ENCODE results near the gene CHAF1B.

The CHAF1B gene

DNA sequence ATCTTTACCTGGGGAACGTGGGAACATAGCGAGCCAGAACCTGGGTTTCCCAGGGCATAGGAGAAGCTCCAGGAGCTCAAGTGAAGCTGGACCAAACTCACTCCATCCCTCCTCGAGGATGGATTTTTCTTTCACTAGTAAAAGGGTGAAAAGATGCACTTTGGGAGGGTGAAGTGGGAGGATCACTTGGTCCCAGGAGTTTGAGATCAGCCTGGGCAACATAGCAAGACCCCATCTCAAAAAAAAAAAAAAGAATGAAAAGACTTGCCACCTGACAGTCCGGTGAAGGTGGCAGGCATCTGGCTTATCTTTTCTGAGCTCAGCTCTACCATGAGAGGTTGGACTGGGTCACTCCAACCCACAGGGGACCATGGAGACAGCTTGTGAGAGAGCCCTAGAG, 42.3 kb downstream of the CHAF1B start:
- no peak overlapping the region for H3K27ac Mint-ChIP-seq
- no peak for DNase-seq
- CTCF ChIA-PET, result no interaction called here
- no peak overlapping the region for H3K4me3 Mint-ChIP-seq
- peaks cover 44% of the 10 kb centered on the region for H3K27me3 Mint-ChIP-seq
- no peaks in the 10 kb centered on the region for H3K9me3 Mint-ChIP-seq
- H3K4me1 Mint-ChIP-seq, result peaks cover 42% of the 10 kb centered on the region
- H3K36me3 Mint-ChIP-seq, result peaks cover 5% of the 10 kb centered on the region

DNA sequence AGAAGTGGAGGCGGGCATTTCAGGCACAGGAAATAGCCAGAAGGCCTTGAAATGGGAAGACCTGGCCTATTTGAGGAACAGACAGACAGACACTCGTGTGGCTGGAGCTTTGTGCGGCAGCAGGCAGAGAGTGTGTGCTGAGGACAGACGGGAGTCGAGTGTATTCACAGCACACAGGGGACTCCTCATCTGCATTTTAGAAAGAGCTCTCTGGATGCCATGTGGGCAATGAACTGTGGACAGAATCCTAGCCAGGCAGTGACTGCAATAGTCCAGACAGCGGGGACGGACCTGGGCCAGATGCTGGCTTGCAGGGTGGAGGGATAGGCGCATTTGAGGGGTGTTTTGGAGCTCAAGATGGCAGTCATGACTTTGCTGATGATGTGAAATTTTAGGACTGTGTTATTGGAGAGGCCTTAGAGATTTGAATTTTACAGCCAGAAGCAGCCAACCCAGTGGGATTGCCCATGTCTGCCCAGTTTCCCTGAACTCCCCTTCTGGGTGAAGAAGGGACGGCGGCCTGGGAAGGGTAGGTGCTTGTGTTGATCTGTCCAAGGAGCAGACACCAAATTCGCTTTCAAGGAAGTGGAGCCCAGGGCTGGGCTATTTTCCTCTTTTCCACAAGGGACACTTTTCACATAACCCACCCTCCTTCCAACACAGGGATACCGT, 43.7 kb downstream of the CHAF1B start:
- Mint-ChIP-seq H3K27me3 (peaks cover 48% of the 10 kb centered on the region), H3K27ac (peak overlapping the region; percentile 67), H3K36me3 (no peaks in the 10 kb centered on the region), H3K4me3 (no peak overlapping the region), H3K9me3 (no peaks in the 10 kb centered on the region), H3K4me1 (peaks cover 28% of the 10 kb centered on the region)
- CTCF ChIA-PET, result interaction anchor here (1.0 kb wide), 1 partner anchor 9 kb away, joined by 3 read pairs; no protein-coding TSS in a partner anchor
- DNase-seq, result no peak

DNA sequence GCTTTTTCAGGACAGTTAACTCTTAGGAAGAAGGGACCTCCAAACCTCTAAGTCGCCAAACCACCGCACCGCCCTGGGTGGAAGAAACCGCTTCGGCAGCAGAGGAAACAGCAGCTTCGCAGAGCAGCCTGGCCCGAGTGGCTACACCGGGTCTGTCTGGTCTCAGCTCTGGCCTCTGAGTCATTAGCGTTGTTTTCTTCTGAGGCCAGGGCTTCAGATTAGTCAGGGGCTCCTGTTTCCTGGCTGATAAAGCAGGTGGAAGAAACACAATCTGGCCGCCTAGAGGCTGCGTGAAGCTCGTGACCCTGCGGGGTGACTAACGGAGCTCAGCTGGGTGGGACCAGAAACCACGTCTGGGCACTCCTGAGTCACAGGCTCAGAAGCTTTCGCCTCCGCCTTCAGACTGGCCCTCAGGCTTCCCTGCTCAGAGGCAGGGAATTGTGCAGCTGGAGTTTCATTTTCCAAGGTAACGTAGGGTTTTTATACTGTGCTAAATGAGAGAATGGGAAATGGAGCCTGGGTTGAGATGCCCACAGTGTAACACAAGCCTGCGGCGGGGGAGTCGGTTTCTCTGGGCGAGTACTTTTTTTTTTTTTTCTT, 44.9 kb downstream of the CHAF1B start:
- Mint-ChIP-seq H3K36me3 (no peaks in the 10 kb centered on the region), H3K4me1 (peaks cover 22% of the 10 kb centered on the region), H3K4me3 (peak overlapping the region; percentile 64), H3K27me3 (peaks cover 48% of the 10 kb centered on the region), H3K9me3 (no peaks in the 10 kb centered on the region), H3K27ac (peak overlapping the region; percentile 79)
- CTCF ChIA-PET, result interaction anchor here (1.5 kb wide), 1 partner anchor 11 kb away, joined by 3 read pairs; no protein-coding TSS in a partner anchor
- peak; percentile 76 for DNase-seq

DNA sequence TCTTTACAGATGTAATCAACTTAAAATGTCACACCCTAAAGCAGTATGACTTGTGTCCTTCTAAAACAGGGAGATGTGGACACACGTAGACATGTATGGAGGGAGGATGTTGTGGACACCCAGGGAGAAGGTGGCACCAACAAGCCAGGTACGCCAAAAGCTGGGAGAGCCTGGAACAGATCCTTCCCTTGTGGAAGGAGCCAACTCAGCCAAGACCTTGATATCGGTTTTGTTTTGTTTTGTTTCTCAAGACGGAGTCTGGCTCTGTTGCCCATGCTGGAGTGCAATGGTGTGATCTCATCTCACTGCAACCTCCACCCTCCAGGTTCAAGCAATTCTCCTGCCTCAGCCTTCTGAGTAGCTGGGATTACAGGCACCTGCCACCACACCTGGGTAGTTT, 45.6 kb downstream of the CHAF1B start:
- no peak overlapping the region for H3K27ac Mint-ChIP-seq
- peak overlapping the region; percentile 64 for H3K4me3 Mint-ChIP-seq
- CTCF ChIA-PET, result interaction anchor here (1.5 kb wide), 1 partner anchor 11 kb away, joined by 3 read pairs; no protein-coding TSS in a partner anchor
- peaks cover 22% of the 10 kb centered on the region for H3K4me1 Mint-ChIP-seq
- no peak for DNase-seq
- no peaks in the 10 kb centered on the region for H3K36me3 Mint-ChIP-seq
- H3K9me3 Mint-ChIP-seq, result no peaks in the 10 kb centered on the region
- H3K27me3 Mint-ChIP-seq, result peaks cover 48% of the 10 kb centered on the region

DNA sequence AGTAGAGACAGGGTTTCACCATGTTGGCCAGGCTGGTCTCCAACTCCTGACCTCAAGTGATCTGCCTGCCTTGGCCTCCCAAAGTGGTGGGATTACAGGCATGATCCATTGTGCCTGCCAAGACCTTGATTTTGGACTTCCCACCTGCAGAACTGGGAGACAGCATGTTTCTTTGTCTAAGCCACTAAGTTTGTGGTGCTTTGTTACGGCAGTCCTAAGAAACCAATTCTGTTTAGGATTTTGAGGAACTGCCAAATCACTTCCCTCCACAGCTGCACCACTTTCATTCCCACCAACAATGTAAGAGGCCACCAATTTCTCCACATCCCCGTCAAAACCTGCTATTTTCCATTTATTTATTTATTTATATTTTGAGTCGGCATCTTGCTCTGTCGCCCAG, 46.1 kb downstream of the CHAF1B start:
- Mint-ChIP-seq H3K4me1 (peaks cover 22% of the 10 kb centered on the region), H3K9me3 (no peaks in the 10 kb centered on the region), H3K36me3 (no peaks in the 10 kb centered on the region), H3K4me3 (no peak overlapping the region), H3K27me3 (peaks cover 48% of the 10 kb centered on the region), H3K27ac (no peak overlapping the region)
- CTCF ChIA-PET, result interaction anchor here (1.5 kb wide), 1 partner anchor 12 kb away, joined by 3 read pairs; no protein-coding TSS in a partner anchor
- DNase-seq, result no peak

DNA sequence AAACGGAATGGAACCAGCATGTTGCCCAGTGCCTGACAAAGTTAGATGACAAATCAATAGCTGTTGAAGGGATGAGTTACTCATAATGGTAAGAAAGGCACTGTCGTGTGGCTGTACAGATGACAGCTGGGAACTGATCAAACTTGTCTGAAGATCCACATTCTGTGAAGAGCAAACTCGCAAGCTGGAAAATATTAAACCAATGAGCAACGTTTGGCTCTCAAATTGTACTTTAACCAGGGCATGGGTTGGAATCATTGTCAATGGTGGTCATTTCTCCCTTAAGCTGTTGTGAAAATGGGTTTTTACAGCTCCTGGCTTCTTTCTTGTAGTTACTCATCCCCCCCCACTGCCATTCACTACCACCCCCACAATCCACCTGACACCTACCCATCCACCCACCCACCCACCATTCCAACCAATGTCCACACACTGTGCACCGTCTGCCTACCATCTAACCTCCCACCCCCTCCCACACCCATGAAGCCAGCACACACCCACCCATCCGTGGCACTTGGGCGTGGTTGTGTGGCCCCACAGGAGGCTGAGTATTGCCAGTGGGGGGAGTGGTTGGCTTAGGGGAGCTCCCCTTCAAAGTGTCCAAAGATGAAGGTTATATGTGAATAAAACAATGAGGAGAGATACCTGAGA, 48.0 kb downstream of the CHAF1B start:
- H3K4me3 Mint-ChIP-seq, result no peak overlapping the region
- no peak for DNase-seq
- no peaks in the 10 kb centered on the region for H3K9me3 Mint-ChIP-seq
- H3K36me3 Mint-ChIP-seq, result no peaks in the 10 kb centered on the region
- H3K27me3 Mint-ChIP-seq, result peaks cover 49% of the 10 kb centered on the region
- CTCF ChIA-PET, result no interaction called here
- H3K27ac Mint-ChIP-seq, result no peak overlapping the region
- H3K4me1 Mint-ChIP-seq, result peaks cover 22% of the 10 kb centered on the region

DNA sequence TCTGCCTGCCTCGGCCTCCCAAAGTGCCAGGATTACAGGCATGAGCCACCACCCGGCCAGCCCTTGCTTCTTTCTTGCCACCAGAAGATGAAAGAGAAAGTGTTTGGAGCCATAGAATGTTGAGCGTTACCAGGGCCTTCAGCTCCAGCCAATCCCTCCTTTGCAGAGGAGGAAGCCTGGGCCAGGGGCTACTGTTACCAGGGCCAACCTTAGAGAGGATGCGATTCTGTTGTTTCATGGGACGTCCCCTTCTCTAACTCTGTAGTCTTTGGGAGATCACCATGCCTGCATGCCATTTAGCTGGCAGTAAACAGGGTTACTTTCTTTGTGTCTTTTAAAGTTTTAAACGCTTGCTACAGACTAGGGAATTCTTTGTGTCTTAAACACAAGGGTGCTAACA, 49.0 kb downstream of the CHAF1B start:
- Mint-ChIP-seq H3K27ac (no peak overlapping the region), H3K4me3 (no peak overlapping the region), H3K36me3 (no peaks in the 10 kb centered on the region), H3K27me3 (peaks cover 42% of the 10 kb centered on the region), H3K4me1 (peaks cover 16% of the 10 kb centered on the region), H3K9me3 (no peaks in the 10 kb centered on the region)
- no peak for DNase-seq
- CTCF ChIA-PET, result no interaction called here

DNA sequence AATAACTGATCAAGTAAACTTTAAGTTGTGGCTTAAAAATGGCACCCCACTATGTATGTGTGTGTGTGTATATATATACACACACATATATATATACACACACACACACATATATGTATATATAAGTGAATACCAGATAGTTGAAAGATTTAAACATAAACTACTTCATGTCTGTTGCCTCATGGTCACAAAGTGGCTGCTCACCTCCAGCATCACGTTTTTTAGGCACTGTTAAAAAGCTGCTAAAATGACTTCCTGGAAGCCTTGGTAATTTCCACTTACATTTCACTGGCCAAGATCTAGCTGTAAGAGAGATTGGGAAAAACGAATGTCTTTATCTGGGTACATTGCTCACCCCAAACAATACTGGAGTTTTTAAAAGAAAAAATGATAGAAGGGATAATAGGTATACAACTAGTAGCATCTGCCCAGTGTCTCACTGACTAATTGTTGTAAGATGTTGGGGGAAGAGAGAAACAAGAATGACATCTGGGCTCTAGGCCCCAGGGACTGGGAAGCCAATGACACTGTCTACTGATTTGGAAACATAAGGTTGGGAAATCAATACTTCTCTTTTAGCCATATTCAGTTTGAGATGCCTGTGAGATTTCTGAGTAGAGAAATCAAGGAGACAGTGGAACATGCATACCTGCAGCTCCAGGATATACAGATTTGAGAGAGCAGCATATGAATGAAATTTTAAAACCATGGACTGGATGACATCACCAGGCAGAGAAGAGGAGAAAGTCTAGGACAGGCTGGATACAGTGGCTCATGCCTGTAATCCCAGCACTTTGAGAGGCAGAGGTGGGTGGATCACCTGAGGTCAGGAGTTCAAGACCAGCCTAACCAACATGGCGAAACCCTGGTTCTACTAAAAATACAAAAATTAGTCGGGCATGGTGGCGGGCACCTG, 51.9 kb downstream of the CHAF1B start:
- CTCF ChIA-PET, result no interaction called here
- DNase-seq, result no peak
- Mint-ChIP-seq H3K4me3 (no peak overlapping the region), H3K27ac (no peak overlapping the region), H3K36me3 (no peaks in the 10 kb centered on the region), H3K4me1 (no peaks in the 10 kb centered on the region), H3K9me3 (no peaks in the 10 kb centered on the region), H3K27me3 (peaks cover 16% of the 10 kb centered on the region)

DNA sequence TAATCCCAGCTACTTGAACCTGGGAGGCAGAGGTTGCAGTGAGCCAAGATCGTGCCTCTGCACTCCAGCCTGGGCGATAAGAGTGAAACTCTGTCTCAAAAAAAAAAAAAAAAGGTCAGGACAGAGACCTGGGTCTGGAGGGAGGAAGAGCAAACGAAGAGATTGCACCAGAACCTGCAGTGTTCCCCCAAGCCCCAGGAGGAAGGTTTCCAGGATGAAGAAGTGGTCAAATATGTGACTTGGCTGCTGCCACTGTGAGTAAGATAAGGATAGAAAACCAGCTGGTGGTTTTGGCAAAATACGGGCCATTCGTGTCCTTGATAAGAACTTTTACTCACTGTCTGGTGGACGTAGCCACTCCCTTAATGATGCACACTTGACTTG, 52.5 kb downstream of the CHAF1B start:
- H3K4me1 Mint-ChIP-seq, result no peaks in the 10 kb centered on the region
- H3K36me3 Mint-ChIP-seq, result no peaks in the 10 kb centered on the region
- no peaks in the 10 kb centered on the region for H3K9me3 Mint-ChIP-seq
- H3K4me3 Mint-ChIP-seq, result no peak overlapping the region
- CTCF ChIA-PET, result no interaction called here
- DNase-seq, result no peak
- H3K27me3 Mint-ChIP-seq, result peaks cover 10% of the 10 kb centered on the region
- no peak overlapping the region for H3K27ac Mint-ChIP-seq

DNA sequence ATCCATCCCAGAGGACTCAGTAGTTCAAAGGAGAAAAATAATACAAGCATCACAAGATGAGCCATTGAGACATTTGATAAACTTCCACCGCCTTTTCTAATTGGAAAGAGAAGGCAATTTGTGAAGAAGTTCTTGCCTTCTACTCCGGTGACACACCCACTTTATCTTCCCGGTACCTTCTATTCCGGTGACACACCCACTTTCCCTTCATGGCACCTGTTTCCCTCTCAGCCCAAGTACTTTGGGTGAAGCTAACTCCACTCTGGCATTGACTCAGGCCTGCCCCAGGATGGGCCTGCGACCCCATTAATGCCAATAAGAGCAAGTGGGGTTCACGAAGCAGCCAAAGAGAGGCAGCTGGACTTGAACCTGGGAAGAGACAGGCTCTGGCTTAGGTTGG, 56.5 kb downstream of the CHAF1B start:
- H3K27ac Mint-ChIP-seq, result no peak overlapping the region
- CTCF ChIA-PET, result no interaction called here
- DNase-seq, result no peak
- no peaks in the 10 kb centered on the region for H3K36me3 Mint-ChIP-seq
- H3K9me3 Mint-ChIP-seq, result no peaks in the 10 kb centered on the region
- no peak overlapping the region for H3K4me3 Mint-ChIP-seq
- H3K4me1 Mint-ChIP-seq, result peaks cover 2% of the 10 kb centered on the region
- H3K27me3 Mint-ChIP-seq, result peaks cover 18% of the 10 kb centered on the region

DNA sequence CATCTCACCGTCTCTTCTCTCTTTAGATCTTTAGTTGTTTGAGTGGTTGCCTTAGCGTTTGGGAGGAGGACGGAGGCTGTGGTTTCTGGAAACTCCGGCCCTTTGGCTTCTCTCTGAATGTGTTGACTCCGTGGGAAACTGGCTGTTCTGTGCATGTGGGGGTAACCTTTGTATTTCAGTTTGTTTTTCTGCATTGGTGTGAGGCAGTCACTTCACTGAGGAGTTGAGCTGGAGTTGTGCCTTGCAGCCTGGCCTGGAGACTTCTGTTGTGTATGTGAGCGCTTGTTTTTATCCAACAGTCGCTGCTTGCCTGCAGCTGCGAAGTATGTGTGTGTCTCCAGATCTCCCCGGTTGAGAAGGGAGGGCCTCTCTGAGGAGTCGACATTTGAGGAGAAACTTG, 61.1 kb downstream of the CHAF1B start:
- H3K27ac Mint-ChIP-seq, result no peak overlapping the region
- H3K27me3 Mint-ChIP-seq, result peaks cover 20% of the 10 kb centered on the region
- CTCF ChIA-PET, result no interaction called here
- no peak overlapping the region for H3K4me3 Mint-ChIP-seq
- H3K36me3 Mint-ChIP-seq, result no peaks in the 10 kb centered on the region
- no peak for DNase-seq
- peaks cover 2% of the 10 kb centered on the region for H3K4me1 Mint-ChIP-seq
- no peaks in the 10 kb centered on the region for H3K9me3 Mint-ChIP-seq

DNA sequence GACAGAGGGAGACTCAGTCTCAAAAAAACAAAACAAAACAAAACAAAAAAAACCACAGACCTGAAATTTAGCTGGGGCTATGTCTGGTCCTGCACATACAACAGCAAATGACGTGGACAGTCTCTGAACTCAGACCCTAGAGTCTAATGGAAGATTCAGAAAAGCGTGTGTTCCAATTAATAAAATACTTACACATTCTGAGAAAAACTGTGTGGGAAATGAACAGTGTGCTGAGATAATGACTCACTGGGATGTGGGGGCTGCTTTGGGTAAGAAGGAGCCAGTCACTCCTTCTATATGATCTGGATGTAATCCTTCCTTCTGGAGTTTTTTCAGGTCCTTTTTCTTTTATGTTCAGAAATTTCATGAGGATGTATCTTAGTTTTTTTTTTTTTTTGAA, 65.3 kb downstream of the CHAF1B start:
- Mint-ChIP-seq H3K36me3 (no peaks in the 10 kb centered on the region), H3K4me3 (no peak overlapping the region), H3K27ac (no peak overlapping the region), H3K9me3 (no peaks in the 10 kb centered on the region), H3K27me3 (peaks cover 30% of the 10 kb centered on the region), H3K4me1 (no peaks in the 10 kb centered on the region)
- CTCF ChIA-PET, result no interaction called here
- DNase-seq, result no peak

DNA sequence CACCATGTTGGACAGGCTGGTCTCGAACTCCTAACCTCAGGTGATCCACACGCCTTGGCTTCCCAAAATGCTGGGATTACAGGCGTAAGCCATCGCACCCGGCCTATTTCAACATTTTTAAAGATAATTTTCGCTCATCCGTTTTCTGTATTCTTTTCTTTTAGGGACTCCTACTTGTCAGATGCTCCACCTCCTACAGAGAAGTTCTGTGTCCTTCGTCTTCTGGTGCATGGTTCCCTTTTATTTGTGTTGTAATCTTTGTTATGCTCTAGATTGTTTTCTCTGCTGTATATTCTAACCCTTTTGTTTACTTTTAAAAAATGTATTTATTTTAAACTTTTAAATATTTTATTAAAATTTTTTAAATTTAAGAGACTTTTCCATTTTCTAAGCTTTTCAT, 66.3 kb downstream of the CHAF1B start:
- no peak overlapping the region for H3K27ac Mint-ChIP-seq
- no peaks in the 10 kb centered on the region for H3K36me3 Mint-ChIP-seq
- H3K27me3 Mint-ChIP-seq, result peaks cover 35% of the 10 kb centered on the region
- no peak overlapping the region for H3K4me3 Mint-ChIP-seq
- H3K4me1 Mint-ChIP-seq, result no peaks in the 10 kb centered on the region
- no peaks in the 10 kb centered on the region for H3K9me3 Mint-ChIP-seq
- CTCF ChIA-PET, result no interaction called here
- DNase-seq, result no peak

DNA sequence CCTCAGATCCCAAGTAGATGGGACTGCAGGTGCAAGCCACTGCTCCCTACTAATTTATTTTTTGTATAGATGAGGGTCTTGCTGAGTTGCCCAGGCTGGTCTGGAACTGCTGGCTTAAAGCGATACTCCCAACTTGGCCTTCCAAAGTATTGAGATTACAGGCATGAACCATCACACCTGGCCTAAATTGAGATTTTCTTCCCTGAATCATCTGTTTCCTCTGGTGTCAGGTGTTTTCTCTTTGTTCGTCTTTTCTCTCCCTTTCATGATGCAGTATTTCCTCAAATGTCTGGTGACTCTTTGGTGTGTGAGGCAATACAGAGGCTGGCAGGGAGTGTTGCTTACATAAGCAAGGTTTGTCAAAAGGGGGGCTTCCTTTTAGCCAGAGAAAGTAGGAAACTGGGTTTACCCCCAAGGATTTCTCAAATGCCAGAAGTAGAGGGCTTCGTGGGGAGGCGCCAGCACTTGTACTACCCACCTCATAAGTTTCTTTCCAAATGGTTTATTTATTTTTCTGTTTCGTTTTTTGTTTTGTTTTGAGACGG, 67.2 kb downstream of the CHAF1B start:
- no peak overlapping the region for H3K4me3 Mint-ChIP-seq
- H3K27me3 Mint-ChIP-seq, result peaks cover 27% of the 10 kb centered on the region
- no peaks in the 10 kb centered on the region for H3K36me3 Mint-ChIP-seq
- H3K27ac Mint-ChIP-seq, result no peak overlapping the region
- DNase-seq, result no peak
- CTCF ChIA-PET, result no interaction called here
- no peaks in the 10 kb centered on the region for H3K4me1 Mint-ChIP-seq
- no peaks in the 10 kb centered on the region for H3K9me3 Mint-ChIP-seq
